Endothelial cell (in vitro differentiated cells): Measurements from ENCODE around the gene MYLK. TPM values are rescaled to one million over a fixed set of nuclear protein-coding genes. Genes with fewer than 3 reads are reported as not detected.

Experiments used
- DNase-seq: peaks from one replicate; pipeline ENCODE4 v3.0.0; 2021; ENCODE audit warnings: low spot score
- H3K27ac Mint-ChIP-seq: one replicate; pipeline ENCODE4 v1.8.0; 2021; ENCODE audit warnings: mixed read lengths, inconsistent platforms; ENCODE audit not compliant: unreplicated experiment
- H3K27me3 Mint-ChIP-seq: one replicate; pipeline ENCODE4 v1.8.0; 2021; ENCODE audit warnings: mild to moderate bottlenecking, moderate library complexity, mixed read lengths, inconsistent platforms; ENCODE audit not compliant: unreplicated experiment
- H3K36me3 Mint-ChIP-seq: one replicate; pipeline ENCODE4 v1.8.0; 2021; ENCODE audit warnings: mild to moderate bottlenecking, low read depth, mixed read lengths, inconsistent platforms; ENCODE audit not compliant: unreplicated experiment
- H3K4me1 Mint-ChIP-seq: one replicate; pipeline ENCODE4 v1.8.0; 2021; ENCODE audit warnings: mild to moderate bottlenecking, mixed read lengths, inconsistent platforms; ENCODE audit not compliant: unreplicated experiment
- H3K4me3 Mint-ChIP-seq: one replicate; pipeline ENCODE4 v1.8.0; 2021; ENCODE audit warnings: mild to moderate bottlenecking, mixed read lengths, inconsistent platforms; ENCODE audit not compliant: unreplicated experiment
- H3K9me3 Mint-ChIP-seq: one replicate; pipeline ENCODE4 v1.8.0; 2021; ENCODE audit warnings: mixed read lengths, inconsistent platforms; ENCODE audit not compliant: unreplicated experiment
- CTCF ChIP-seq: fragments of 200-600 bp; sonication (generic); IDR thresholded peaks from one replicate; pipeline ENCODE4 v1.5.0; 2021; ENCODE audit warnings: antibody characterized with exemption; ENCODE audit not compliant: unreplicated experiment
- total RNA-seq: library from RNA; stranded (reverse); fragmentation: NEBNext Ultra II Directional; extraction: Animal tissue kit (Norgen Biotek cat#: 25700); gene quantifications from one replicate; pipeline ENCODE4 v1.2.1, GENCODE V29; 2021; ENCODE audit not compliant: unreplicated experiment

Gene MYLK
- total RNA-seq, 1 donor from 2014 or later: 7.8 TPM

GRCh38 chr3:123765475-123766128 lies 118.5 kb downstream of the MYLK start:
- DNase-seq: no peak
- Mint-ChIP-seq H3K27me3 (no peaks in the 10 kb centered on the region), H3K4me1 (peaks cover 9% of the 10 kb centered on the region), H3K36me3 (no peaks in the 10 kb centered on the region), H3K4me3 (no peak overlapping the region), H3K27ac (no peak overlapping the region), H3K9me3 (no peaks in the 10 kb centered on the region)
- no peak for TF ChIP-seq CTCF

GRCh38 chr3:123764647-123765046 lies 119.5 kb downstream of the MYLK start:
- no peak for TF ChIP-seq CTCF
- no peak for DNase-seq
- no peak overlapping the region for H3K4me3 Mint-ChIP-seq
- H3K27me3 Mint-ChIP-seq: no peaks in the 10 kb centered on the region
- no peaks in the 10 kb centered on the region for H3K36me3 Mint-ChIP-seq
- no peak overlapping the region for H3K27ac Mint-ChIP-seq
- H3K9me3 Mint-ChIP-seq: no peaks in the 10 kb centered on the region
- H3K4me1 Mint-ChIP-seq: peaks cover 9% of the 10 kb centered on the region

GRCh38 chr3:123762805-123763204 lies 121.3 kb downstream of the MYLK start:
- Mint-ChIP-seq H3K4me3 (no peak overlapping the region), H3K36me3 (no peaks in the 10 kb centered on the region), H3K27ac (no peak overlapping the region), H3K4me1 (peaks cover 12% of the 10 kb centered on the region), H3K9me3 (no peaks in the 10 kb centered on the region), H3K27me3 (no peaks in the 10 kb centered on the region)
- TF ChIP-seq CTCF: no peak
- no peak for DNase-seq

- peaks cover 2% of the 10 kb centered on the region for H3K27me3 Mint-ChIP-seq
- no peak overlapping the region for H3K4me3 Mint-ChIP-seq
- no peaks in the 10 kb centered on the region for H3K9me3 Mint-ChIP-seq
- peaks cover 12% of the 10 kb centered on the region for H3K4me1 Mint-ChIP-seq
- DNase-seq: no peak
- no peaks in the 10 kb centered on the region for H3K36me3 Mint-ChIP-seq
- H3K27ac Mint-ChIP-seq: no peak overlapping the region
- no peak for TF ChIP-seq CTCF
Observed at GRCh38 chr3:123760817-123761216, 123.3 kb downstream of the MYLK start.

GRCh38 chr3:123759871-123760270 lies 124.3 kb downstream of the MYLK start:
- Mint-ChIP-seq H3K36me3 (no peaks in the 10 kb centered on the region), H3K4me1 (peaks cover 12% of the 10 kb centered on the region), H3K27me3 (peaks cover 2% of the 10 kb centered on the region), H3K9me3 (no peaks in the 10 kb centered on the region), H3K4me3 (no peak overlapping the region), H3K27ac (no peak overlapping the region)
- TF ChIP-seq CTCF: no peak
- no peak for DNase-seq
